ENCODE results near the gene MAOB. TPM values are rescaled to one million over a fixed set of nuclear protein-coding genes. Genes with fewer than 3 reads are reported as not detected.

The MAOB gene
- total and polyA plus RNA-seq, 7 donors, result 5.2 to 65.4 (median 23.2) TPM

DNA sequence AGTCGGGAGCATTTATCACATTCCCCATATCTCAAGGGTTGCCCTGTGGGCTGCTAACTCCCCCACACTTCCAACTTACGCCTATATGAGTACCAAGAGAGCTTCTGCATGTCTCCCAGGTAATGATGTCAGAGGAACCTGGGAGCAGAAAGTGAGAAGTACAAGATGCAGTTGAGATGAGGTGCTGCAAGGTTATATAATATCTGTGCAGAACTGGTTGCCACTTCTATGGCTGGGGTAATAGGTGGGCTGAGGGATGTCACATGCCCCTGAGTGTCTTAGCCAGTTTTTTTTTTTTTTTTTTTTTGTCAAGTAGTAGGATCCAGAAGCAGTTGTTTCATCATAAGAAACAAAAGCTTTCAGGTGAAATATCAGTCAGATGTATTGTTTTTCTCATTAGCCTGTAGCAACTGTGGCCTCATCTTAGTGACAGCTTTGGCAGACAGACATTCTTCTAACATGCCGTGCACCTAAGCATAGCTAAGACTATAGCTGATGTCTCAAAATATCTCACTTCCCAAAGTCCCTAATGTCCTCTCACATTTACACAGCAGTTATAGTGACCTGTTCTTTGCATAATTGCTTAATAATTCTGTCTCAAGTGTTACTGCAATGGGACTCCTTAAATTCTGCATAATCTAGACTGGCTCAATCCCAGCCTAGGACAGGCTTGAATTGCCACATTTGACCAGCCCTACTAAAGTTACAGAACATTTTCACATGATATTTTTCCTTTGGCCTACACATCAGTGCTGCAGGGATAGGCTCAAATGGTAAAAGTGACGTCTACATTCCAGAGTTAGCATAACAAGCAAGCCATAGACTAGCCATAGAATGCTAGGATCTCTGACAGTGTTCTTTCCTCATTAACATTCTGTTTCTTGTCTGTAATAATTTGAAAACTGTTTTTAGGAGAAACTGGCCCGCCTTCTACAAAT lies 17.9 kb upstream of the MAOB start:
- no peak for DNase-seq
- H3K27me3 ChIP-seq, result no peaks in the 10 kb centered on the region
- H3K4me1 ChIP-seq, result no peaks in the 10 kb centered on the region
- no peak overlapping the region for H3K4me3 ChIP-seq
- TF ChIP-seq EP300 (IDR thresholded peaks at IDR 0.05), result no peak
- no peak for TF ChIP-seq POLR2A (IDR thresholded peaks at IDR 0.05)
- TF ChIP-seq CTCF (IDR thresholded peaks at IDR 0.05), result no peak
- TF ChIP-seq POLR2AphosphoS5 (IDR thresholded peaks at IDR 0.05), result no peak
- H3K27ac ChIP-seq, result no peak overlapping the region
- no peaks in the 10 kb centered on the region for H3K36me3 ChIP-seq
- no peaks in the 10 kb centered on the region for H3K9me3 ChIP-seq
- WGBS, 2 donors, result 94% methylated on average over 5 of the region's 5 CpGs
- intact Hi-C loops (cut with DNase I), result no loop called here

DNA sequence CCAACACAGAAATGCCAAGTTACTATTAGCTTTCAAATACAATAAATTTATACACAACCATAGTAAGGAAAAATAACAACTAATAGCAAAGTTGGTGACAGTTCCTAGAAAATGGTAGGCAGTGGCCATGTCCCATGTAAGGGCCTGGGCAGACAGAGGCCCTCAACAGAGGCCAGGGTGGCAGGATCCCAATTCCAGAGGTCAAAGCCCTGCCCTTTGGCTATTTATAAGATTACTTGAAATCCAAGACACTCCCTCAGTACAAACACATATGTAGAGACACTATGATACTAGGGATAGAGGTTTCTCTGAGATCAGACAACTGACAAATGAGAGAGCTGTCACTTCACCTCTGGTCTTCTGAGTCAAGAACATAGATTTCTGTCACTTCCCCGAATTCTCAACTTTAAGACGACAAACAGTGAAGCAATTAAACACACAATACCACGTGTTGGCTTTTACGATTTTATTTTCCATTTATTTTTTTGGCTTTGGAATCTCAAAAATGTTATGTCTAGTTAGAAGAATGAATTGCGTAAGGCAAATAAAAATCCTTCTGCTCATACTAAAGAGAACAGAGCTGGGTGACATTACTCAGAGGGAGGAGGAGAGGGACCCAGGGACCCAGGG lies 16.3 kb upstream of the MAOB start:
- H3K9me3 ChIP-seq, result no peaks in the 10 kb centered on the region
- H3K27ac ChIP-seq, result no peak overlapping the region
- no peaks in the 10 kb centered on the region for H3K4me1 ChIP-seq
- no peaks in the 10 kb centered on the region for H3K36me3 ChIP-seq
- TF ChIP-seq POLR2A (IDR thresholded peaks at IDR 0.05) (no peak), EP300 (IDR thresholded peaks at IDR 0.05) (no peak), POLR2AphosphoS5 (IDR thresholded peaks at IDR 0.05) (no peak), CTCF (IDR thresholded peaks at IDR 0.05) (no peak)
- no peaks in the 10 kb centered on the region for H3K27me3 ChIP-seq
- intact Hi-C loops (cut with DNase I), result no loop called here
- no peak for DNase-seq
- 64 to 76% methylated on average over 5 of the region's 5 CpGs for WGBS, 2 donors
- H3K4me3 ChIP-seq, result no peak overlapping the region

- no peak overlapping the region for H3K27ac ChIP-seq
- H3K27me3 ChIP-seq, result no peaks in the 10 kb centered on the region
- no peaks in the 10 kb centered on the region for H3K4me1 ChIP-seq
- TF ChIP-seq CTCF (IDR thresholded peaks at IDR 0.05), result no peak
- no peak for TF ChIP-seq EP300 (IDR thresholded peaks at IDR 0.05)
- no peak for TF ChIP-seq POLR2A (IDR thresholded peaks at IDR 0.05)
- TF ChIP-seq POLR2AphosphoS5 (IDR thresholded peaks at IDR 0.05), result no peak
- no peaks in the 10 kb centered on the region for H3K9me3 ChIP-seq
- intact Hi-C loops (cut with DNase I), result no loop called here
- DNase-seq, result no peak
- H3K36me3 ChIP-seq, result no peaks in the 10 kb centered on the region
- no peak overlapping the region for H3K4me3 ChIP-seq
- 82 to 90% methylated on average over 4 of the region's 4 CpGs for WGBS, 2 donors
Measured at GRCh38 chrX:43897290-43897689, 15.0 kb upstream of the MAOB start.

GRCh38 chrX:43892336-43892870 lies 10.2 kb upstream of the MAOB start:
- intact Hi-C loops (cut with DNase I), result no loop called here
- 47 to 69% methylated on average over 1 of the region's 1 CpG for WGBS, 2 donors
- no peak for TF ChIP-seq POLR2A (IDR thresholded peaks at IDR 0.05)
- TF ChIP-seq EP300 (IDR thresholded peaks at IDR 0.05), result no peak
- no peak for TF ChIP-seq POLR2AphosphoS5 (IDR thresholded peaks at IDR 0.05)
- no peak for TF ChIP-seq CTCF (IDR thresholded peaks at IDR 0.05)

More at GRCh38 chrX:43892336-43892870, 10.2 kb upstream of the MAOB start:
- H3K9me3 ChIP-seq, result no peaks in the 10 kb centered on the region
- no peak overlapping the region for H3K4me3 ChIP-seq
- H3K27me3 ChIP-seq, result no peaks in the 10 kb centered on the region
- no peak for DNase-seq
- no peaks in the 10 kb centered on the region for H3K4me1 ChIP-seq
- no peak overlapping the region for H3K27ac ChIP-seq
- no peaks in the 10 kb centered on the region for H3K36me3 ChIP-seq
